ENCODE measurements around the gene COX4I2.

Gene COX4I2

GRCh38 chr20:31603822-31604566 lies 33.7 kb upstream of the COX4I2 start:
- Histone ChIP-seq H3K27ac (ENCODE audit: low read length, poor library complexity, severe bottlenecking) (peak overlapping the region; percentile 81), H3K4me2 (ENCODE audit: low read length, poor library complexity, severe bottlenecking) (peak overlapping the region; percentile 55), H3K23ac (ENCODE audit: low read length in 2 of 2) (peak overlapping the region in 1 of 2 experiments; percentile 20), H3K9me3 (ENCODE audit: control insufficient read depth, low read length) (no peaks in the 10 kb centered on the region), H4K91ac (ENCODE audit: low read length) (peak overlapping the region; percentile 97), H3K27me3 (ENCODE audit: control insufficient read depth in 1 of 2, insufficient read depth in 1 of 2, low read length in 2 of 2) (no peaks in the 10 kb centered on the region), H3K4ac (ENCODE audit: low read depth in 1 of 2, low read length in 2 of 2) (peak overlapping the region; percentile 43 to 96), H2BK12ac (ENCODE audit: low read length in 2 of 2) (peak overlapping the region; percentile 61 to 95), H3K79me1 (replicated peaks; ENCODE audit: low read length, poor library complexity, severe bottlenecking) (no peaks in the 10 kb centered on the region), H3K4me1 (ENCODE audit: control insufficient read depth, insufficient read depth, low read depth, low read length) (peaks cover 29% of the 10 kb centered on the region), H3K18ac (ENCODE audit: low read depth in 1 of 2, low read length in 2 of 2) (peak overlapping the region; percentile 90 to 98), H3K9ac (ENCODE audit: low read length) (peak overlapping the region; percentile 99), H3K36me3 (ENCODE audit: control insufficient read depth in 1 of 2, insufficient read depth in 2 of 2, low read depth in 1 of 2, low read length in 2 of 2) (peaks cover 3 to 7% of the 10 kb centered on the region in 2 experiments), H3K14ac (ENCODE audit: low read length in 2 of 2) (peak overlapping the region in 1 of 2 experiments; percentile 4), H2BK120ac (ENCODE audit: low read depth, low read length) (peak overlapping the region; percentile 90), H4K8ac (ENCODE audit: low read length) (peak overlapping the region; percentile 95), H2BK5ac (ENCODE audit: low read depth, low read length, poor library complexity, severe bottlenecking) (peak overlapping the region; percentile 11), H2BK15ac (ENCODE audit: low read depth, poor library complexity, severe bottlenecking) (peak overlapping the region; percentile 92), H2AK5ac (ENCODE audit: low read length, severe bottlenecking) (no peak overlapping the region), H2AFZ (ENCODE audit: low read depth, low read length) (no peak overlapping the region), H3K4me3 (ENCODE audit: insufficient read depth in 1 of 2, low read depth in 1 of 2, low read length in 2 of 2) (peak overlapping the region; percentile 54 to 98)
- DNase-seq: peak; percentile 100
- WGBS: 3% methylated on average over 39 of the region's 43 CpGs

- H3K4me2 ChIP-seq (ENCODE audit: low read length, poor library complexity, severe bottlenecking): peak overlapping the region; percentile 55
- H3K9me3 ChIP-seq (ENCODE audit: control insufficient read depth, low read length): no peaks in the 10 kb centered on the region
- 1% methylated on average over 14 of the region's 14 CpGs for WGBS
Observed at GRCh38 chr20:31604567-31605030, 33.1 kb upstream of the COX4I2 start.

GRCh38 chr20:31605031-31605901 lies 32.4 kb upstream of the COX4I2 start, which contains the start of gene ID1:
Gene ID1, plus strand, starts transcription at chr20:31605289. Its CDS starts 99 bp downstream, at chr20:31605388.
- peak within 1 kb of the TSS; percentile 82 for H2BK15ac ChIP-seq (ENCODE audit: low read depth, poor library complexity, severe bottlenecking)
- peak within 1 kb of the TSS; percentile 11 for H2BK5ac ChIP-seq (ENCODE audit: low read depth, low read length, poor library complexity, severe bottlenecking)
- peaks cover 31% of the 10 kb centered on the region for H3K4me1 ChIP-seq (ENCODE audit: control insufficient read depth, insufficient read depth, low read depth, low read length)

More at GRCh38 chr20:31604567-31605030, 33.1 kb upstream of the COX4I2 start:
- no peaks in the 10 kb centered on the region for H3K27me3 ChIP-seq (ENCODE audit: control insufficient read depth in 1 of 2, insufficient read depth in 1 of 2, low read length in 2 of 2)
- H4K8ac ChIP-seq (ENCODE audit: low read length): peak overlapping the region; percentile 72
- peaks cover 31% of the 10 kb centered on the region for H3K4me1 ChIP-seq (ENCODE audit: control insufficient read depth, insufficient read depth, low read depth, low read length)
- H3K36me3 ChIP-seq (ENCODE audit: control insufficient read depth in 1 of 2, insufficient read depth in 2 of 2, low read depth in 1 of 2, low read length in 2 of 2): peaks cover 3 to 7% of the 10 kb centered on the region in 2 experiments
- peak overlapping the region; percentile 43 to 95 for H3K4ac ChIP-seq (ENCODE audit: low read depth in 1 of 2, low read length in 2 of 2)
- H2BK5ac ChIP-seq (ENCODE audit: low read depth, low read length, poor library complexity, severe bottlenecking): no peak overlapping the region
- peak overlapping the region; percentile 30 to 98 for H3K4me3 ChIP-seq (ENCODE audit: insufficient read depth in 1 of 2, low read depth in 1 of 2, low read length in 2 of 2)
- H2BK120ac ChIP-seq (ENCODE audit: low read depth, low read length): peak overlapping the region; percentile 44
- H3K18ac ChIP-seq (ENCODE audit: low read depth in 1 of 2, low read length in 2 of 2): peak overlapping the region; percentile 82 to 98
- H2AFZ ChIP-seq (ENCODE audit: low read depth, low read length): no peak overlapping the region
- H2AK5ac ChIP-seq (ENCODE audit: low read length, severe bottlenecking): no peak overlapping the region
- H3K27ac ChIP-seq (ENCODE audit: low read length, poor library complexity, severe bottlenecking): peak overlapping the region; percentile 81
- peak overlapping the region; percentile 99 for H3K9ac ChIP-seq (ENCODE audit: low read length)
- no peak for DNase-seq
- H2BK12ac ChIP-seq (ENCODE audit: low read length in 2 of 2): peak overlapping the region; percentile 14 to 64
- H2BK15ac ChIP-seq (ENCODE audit: low read depth, poor library complexity, severe bottlenecking): no peak overlapping the region
- peak overlapping the region in 1 of 2 experiments; percentile 16 for H3K23ac ChIP-seq (ENCODE audit: low read length in 2 of 2)
- H4K91ac ChIP-seq (ENCODE audit: low read length): peak overlapping the region; percentile 74
- H3K14ac ChIP-seq (ENCODE audit: low read length in 2 of 2): peak overlapping the region in 1 of 2 experiments; percentile 19
- H3K79me1 ChIP-seq (replicated peaks; ENCODE audit: low read length, poor library complexity, severe bottlenecking): no peaks in the 10 kb centered on the region

More at GRCh38 chr20:31605031-31605901, 32.4 kb upstream of the COX4I2 start, which contains the start of gene ID1:
- H3K27ac ChIP-seq (ENCODE audit: low read length, poor library complexity, severe bottlenecking): peak within 1 kb of the TSS; percentile 81
- H3K4me2 ChIP-seq (ENCODE audit: low read length, poor library complexity, severe bottlenecking): peak within 1 kb of the TSS; percentile 55
- no peak within 1 kb of the TSS for H2AFZ ChIP-seq (ENCODE audit: low read depth, low read length)
- H4K91ac ChIP-seq (ENCODE audit: low read length): peak within 1 kb of the TSS; percentile 97
- peak within 1 kb of the TSS; percentile 95 for H4K8ac ChIP-seq (ENCODE audit: low read length)
- peak within 1 kb of the TSS; percentile 99 for H3K9ac ChIP-seq (ENCODE audit: low read length)
- WGBS: under 1% methylated on average over 74 of the region's 74 CpGs
- peak within 1 kb of the TSS; percentile 95 to 99 for H3K18ac ChIP-seq (ENCODE audit: low read depth in 1 of 2, low read length in 2 of 2)
- peaks cover 3 to 7% of the 10 kb centered on the region in 2 experiments for H3K36me3 ChIP-seq (ENCODE audit: control insufficient read depth in 1 of 2, insufficient read depth in 2 of 2, low read depth in 1 of 2, low read length in 2 of 2)
- peak within 1 kb of the TSS; percentile 51 to 95 for H3K4ac ChIP-seq (ENCODE audit: low read depth in 1 of 2, low read length in 2 of 2)
- peak; percentile 100 for DNase-seq
- H3K14ac ChIP-seq (ENCODE audit: low read length in 2 of 2): peak within 1 kb of the TSS; percentile 48 to 96
- peak within 1 kb of the TSS; percentile 81 to 98 for H3K4me3 ChIP-seq (ENCODE audit: insufficient read depth in 1 of 2, low read depth in 1 of 2, low read length in 2 of 2)
- peak within 1 kb of the TSS; percentile 90 for H2BK120ac ChIP-seq (ENCODE audit: low read depth, low read length)
- no peaks in the 10 kb centered on the region for H3K27me3 ChIP-seq (ENCODE audit: control insufficient read depth in 1 of 2, insufficient read depth in 1 of 2, low read length in 2 of 2)
- H3K23ac ChIP-seq (ENCODE audit: low read length in 2 of 2): peak within 1 kb of the TSS in 1 of 2 experiments; percentile 85
- H2BK12ac ChIP-seq (ENCODE audit: low read length in 2 of 2): peak within 1 kb of the TSS; percentile 64 to 95
- no peaks in the 10 kb centered on the region for H3K9me3 ChIP-seq (ENCODE audit: control insufficient read depth, low read length)
- H3K79me1 ChIP-seq (replicated peaks; ENCODE audit: low read length, poor library complexity, severe bottlenecking): no peaks in the 10 kb centered on the region
- no peak within 1 kb of the TSS for H2AK5ac ChIP-seq (ENCODE audit: low read length, severe bottlenecking)

Data from mesenchymal stem cell (in vitro differentiated cells and primary cell).